ENCODE measurements around the gene CELF2.
A peak's percentile ranks its signal among the peaks of the same experiment; 100 is the strongest.

Gene CELF2

GRCh38 chr10:11178606-11179515 lies 161.2 kb downstream of the CELF2 start:
- Histone ChIP-seq H3K79me2 (ENCODE audit: insufficient read depth, low read length) (no peaks in the 10 kb centered on the region; the same call in 1 of the 2 replicates), H3K27ac (ENCODE audit: low read depth, low read length) (peak overlapping the region; percentile 34), H2AFZ (ENCODE audit: low read depth, low read length, severe bottlenecking) (no peak overlapping the region), H3K36me3 (ENCODE audit: low read length) (no peaks in the 10 kb centered on the region), H3K4me2 (ENCODE audit: low read depth, low read length, poor library complexity, severe bottlenecking) (peak overlapping the region; percentile 50), H3K4me3 (ENCODE audit: insufficient read depth, low read length, poor library complexity, severe bottlenecking) (peak overlapping the region; percentile 0), H3F3A (ENCODE audit: insufficient read depth) (peaks cover 4% of the 10 kb centered on the region; the same call in 1 of the 2 replicates), H3K9me3 (ENCODE audit: insufficient read depth, low read length) (no peaks in the 10 kb centered on the region), H4K20me1 (ENCODE audit: low read depth, low read length) (no peaks in the 10 kb centered on the region), H3K9ac (ENCODE audit: low read length) (peak overlapping the region; percentile 14; the same call in 1 of the 2 replicates), H3K27me3 (ENCODE audit: low read length) (no peaks in the 10 kb centered on the region), H3K9me2 (replicated peaks; ENCODE audit: insufficient read depth, low read length) (no peaks in the 10 kb centered on the region)
- TF ChIP-seq, protein P1, sequence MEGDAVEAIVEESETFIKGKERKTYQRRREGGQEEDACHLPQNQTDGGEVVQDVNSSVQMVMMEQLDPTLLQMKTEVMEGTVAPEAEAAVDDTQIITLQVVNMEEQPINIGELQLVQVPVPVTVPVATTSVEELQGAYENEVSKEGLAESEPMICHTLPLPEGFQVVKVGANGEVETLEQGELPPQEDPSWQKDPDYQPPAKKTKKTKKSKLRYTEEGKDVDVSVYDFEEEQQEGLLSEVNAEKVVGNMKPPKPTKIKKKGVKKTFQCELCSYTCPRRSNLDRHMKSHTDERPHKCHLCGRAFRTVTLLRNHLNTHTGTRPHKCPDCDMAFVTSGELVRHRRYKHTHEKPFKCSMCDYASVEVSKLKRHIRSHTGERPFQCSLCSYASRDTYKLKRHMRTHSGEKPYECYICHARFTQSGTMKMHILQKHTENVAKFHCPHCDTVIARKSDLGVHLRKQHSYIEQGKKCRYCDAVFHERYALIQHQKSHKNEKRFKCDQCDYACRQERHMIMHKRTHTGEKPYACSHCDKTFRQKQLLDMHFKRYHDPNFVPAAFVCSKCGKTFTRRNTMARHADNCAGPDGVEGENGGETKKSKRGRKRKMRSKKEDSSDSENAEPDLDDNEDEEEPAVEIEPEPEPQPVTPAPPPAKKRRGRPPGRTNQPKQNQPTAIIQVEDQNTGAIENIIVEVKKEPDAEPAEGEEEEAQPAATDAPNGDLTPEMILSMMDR (IDR thresholded peaks at IDR 0.05; ENCODE audit: insufficient read depth, low read length, poor library complexity, severe bottlenecking), result no peak
- TF ChIP-seq EZH2phosphoT487 (conservative IDR thresholded peaks at IDR 0.05; ENCODE audit: low read length), result no peak

- Histone ChIP-seq H4K20me1 (ENCODE audit: low read depth, low read length) (no peaks in the 10 kb centered on the region), H3K27me3 (ENCODE audit: low read length) (no peaks in the 10 kb centered on the region), H3K4me3 (ENCODE audit: insufficient read depth, low read length, poor library complexity, severe bottlenecking) (no peak overlapping the region), H3K9me2 (replicated peaks; ENCODE audit: insufficient read depth, low read length) (no peaks in the 10 kb centered on the region), H2AFZ (ENCODE audit: low read depth, low read length, severe bottlenecking) (no peak overlapping the region), H3K79me2 (ENCODE audit: insufficient read depth, low read length) (no peaks in the 10 kb centered on the region; the same call in 1 of the 2 replicates), H3K9ac (ENCODE audit: low read length) (peak overlapping the region; percentile 14; the same call in 1 of the 2 replicates), H3K4me2 (ENCODE audit: low read depth, low read length, poor library complexity, severe bottlenecking) (peak overlapping the region; percentile 50), H3K9me3 (ENCODE audit: insufficient read depth, low read length) (no peaks in the 10 kb centered on the region), H3K36me3 (ENCODE audit: low read length) (no peaks in the 10 kb centered on the region), H3K27ac (ENCODE audit: low read depth, low read length) (peak overlapping the region; percentile 34), H3F3A (ENCODE audit: insufficient read depth) (peaks cover 4% of the 10 kb centered on the region; the same call in 1 of the 2 replicates)
- TF ChIP-seq EZH2phosphoT487 (conservative IDR thresholded peaks at IDR 0.05; ENCODE audit: low read length), result no peak
- TF ChIP-seq, protein P1 (IDR thresholded peaks at IDR 0.05; ENCODE audit: insufficient read depth, low read length, poor library complexity, severe bottlenecking), result no peak
These were observed 161.9 kb downstream of the CELF2 start for GRCh38 chr10:11179516-11180105.

GRCh38 chr10:11180228-11180627 lies 162.6 kb downstream of the CELF2 start:
- H3F3A ChIP-seq (ENCODE audit: insufficient read depth), result peaks cover 4% of the 10 kb centered on the region; the same call in 1 of the 2 replicates
- H3K27ac ChIP-seq (ENCODE audit: low read depth, low read length), result peak overlapping the region; percentile 34
- no peaks in the 10 kb centered on the region for H3K9me3 ChIP-seq (ENCODE audit: insufficient read depth, low read length)
- H3K79me2 ChIP-seq (ENCODE audit: insufficient read depth, low read length), result no peaks in the 10 kb centered on the region; the same call in 1 of the 2 replicates
- H3K4me2 ChIP-seq (ENCODE audit: low read depth, low read length, poor library complexity, severe bottlenecking), result peak overlapping the region; percentile 50
- H3K36me3 ChIP-seq (ENCODE audit: low read length), result no peaks in the 10 kb centered on the region
- H4K20me1 ChIP-seq (ENCODE audit: low read depth, low read length), result no peaks in the 10 kb centered on the region
- H3K9me2 ChIP-seq (replicated peaks; ENCODE audit: insufficient read depth, low read length), result no peaks in the 10 kb centered on the region
- TF ChIP-seq EZH2phosphoT487 (conservative IDR thresholded peaks at IDR 0.05; ENCODE audit: low read length), result no peak
- TF ChIP-seq, protein P1 (IDR thresholded peaks at IDR 0.05; ENCODE audit: insufficient read depth, low read length, poor library complexity, severe bottlenecking), result no peak
- H3K27me3 ChIP-seq (ENCODE audit: low read length), result no peaks in the 10 kb centered on the region
- no peak overlapping the region for H2AFZ ChIP-seq (ENCODE audit: low read depth, low read length, severe bottlenecking)
- no peak overlapping the region for H3K4me3 ChIP-seq (ENCODE audit: insufficient read depth, low read length, poor library complexity, severe bottlenecking)
- H3K9ac ChIP-seq (ENCODE audit: low read length), result no peak overlapping the region

Data from SU-DHL-6 (cell line).